CD4-positive, alpha-beta memory T cell (primary cell): ENCODE measurements around the gene PELO. TPM values are rescaled to one million over a fixed set of nuclear protein-coding genes. Genes with fewer than 3 reads are reported as not detected.

Experiments
- CTCF ChIA-PET: fragments of 350-600 bp; sonication (Branson Sonifier 250); formaldehyde crosslinking; loops from one replicate; lab custom pipeline; 2021; ENCODE audit warnings: inconsistent platforms; ENCODE audit not compliant: partially characterized antibody; lab: Charles Lee
- POLR2A ChIA-PET: fragments of 350-600 bp; sonication (Branson Sonifier 250); formaldehyde crosslinking; loops from one replicate; lab custom pipeline; 2021; ENCODE audit not compliant: partially characterized antibody; lab: Charles Lee
- DNase-seq, 5 donors: peaks; one replicate each; pipeline versions ENCODE4 v3.0.0 to v3.0.0-alpha.2; 2020 to 2022; ENCODE audit warnings: mixed read lengths in 1 of 5
- H3K27ac ChIP-seq: one replicate; pipeline ENCODE4 v1.7.0; 2013; ENCODE audit warnings: low read depth, low read length
- H3K27me3 ChIP-seq: 2 replicates; pipeline ENCODE4 v1.7.0; 2013; ENCODE audit warnings: mild to moderate bottlenecking, low read length, moderate library complexity; ENCODE audit not compliant: insufficient read depth
- H3K36me3 ChIP-seq: 2 replicates; pipeline ENCODE4 v1.7.0; 2013; ENCODE audit warnings: mild to moderate bottlenecking, low read length, moderate library complexity; ENCODE audit not compliant: insufficient read depth
- H3K4me1 ChIP-seq: 2 replicates; pipeline ENCODE4 v1.7.0; 2013; ENCODE audit warnings: mild to moderate bottlenecking, low read length, moderate library complexity; ENCODE audit not compliant: insufficient read depth
- H3K4me3 ChIP-seq, 2 donors: one replicate each; pipeline ENCODE4 v1.7.0; 2013; ENCODE audit warnings: low read length in 2 of 2, mild to moderate bottlenecking in 1 of 2
- H3K9me3 ChIP-seq, 2 donors: one replicate each; pipeline ENCODE4 v1.7.0; 2013; ENCODE audit warnings: low read length in 2 of 2, control low read depth in 1 of 2; ENCODE audit not compliant: control insufficient read depth in 1 of 2
- H3K27ac Mint-ChIP-seq, 7 donors: one replicate each; pipeline ENCODE4 v1.8.0; 2020 to 2021; ENCODE audit warnings: mixed read lengths in 7 of 7, mild to moderate bottlenecking in 6 of 7, inconsistent platforms in 3 of 7, moderate library complexity in 3 of 7
- H3K27me3 Mint-ChIP-seq, 2 donors: one replicate each; pipeline ENCODE4 v1.8.0; 2020 to 2021; ENCODE audit warnings: mixed read lengths in 2 of 2
- H3K36me3 Mint-ChIP-seq, 2 donors: one replicate each; pipeline ENCODE4 v1.8.0; 2020 to 2021; ENCODE audit warnings: mixed read lengths in 2 of 2, inconsistent platforms in 1 of 2, mild to moderate bottlenecking in 1 of 2
- H3K4me1 Mint-ChIP-seq, 4 donors: one replicate each; pipeline ENCODE4 v1.8.0; 2020 to 2021; ENCODE audit warnings: mixed read lengths in 4 of 4, mild to moderate bottlenecking in 1 of 4
- H3K4me3 Mint-ChIP-seq, 8 donors: one replicate each; pipeline ENCODE4 v1.8.0; 2020 to 2021; ENCODE audit warnings: mixed read lengths in 8 of 8, mild to moderate bottlenecking in 7 of 8, moderate library complexity in 6 of 8, inconsistent platforms in 3 of 8
- H3K9me3 Mint-ChIP-seq, 8 donors: one replicate each; pipeline ENCODE4 v1.8.0; 2020 to 2021; ENCODE audit warnings: mixed read lengths in 8 of 8, mild to moderate bottlenecking in 5 of 8, inconsistent platforms in 3 of 8, moderate library complexity in 1 of 8
- intact Hi-C: fragments of 100-400 bp; cut with micrococcal nuclease; formaldehyde crosslinking; loops from one replicate; pipeline ENCODE4 v1.15.1; 2023
- polyA plus RNA-seq, 2 donors: library from polyadenylated mRNA; unstranded; fragments of 300-500 nt; fragmentation: Illumina TruSeq; gene quantifications; one replicate each; pipeline ENCODE4 v1.2.3, GENCODE V29; 2021
- total RNA-seq, 2 experiments: library from RNA; stranded (reverse); gene quantifications; one replicate each; pipeline ENCODE4 v1.2.3, GENCODE V29; 2021

PELO gene
- total and polyA plus RNA-seq, 4 experiments from 2014 or later: 5.7 to 12.4 (median 10.1) TPM

GRCh38 chr5:52770287-52770939, 17.3 kb upstream of the PELO start:
- Histone ChIP-seq H3K27me3 (no peaks in the 10 kb centered on the region), H3K4me1 (peaks cover 39% of the 10 kb centered on the region), H3K36me3 (no peaks in the 10 kb centered on the region), H3K27ac (no peak overlapping the region), H3K9me3 (no peaks in the 10 kb centered on the region), H3K4me3 (no peak overlapping the region)
- Mint-ChIP-seq H3K27me3 (peaks cover 0 to 2% of the 10 kb centered on the region in 2 donors), H3K36me3 (no peaks in the 10 kb centered on the region), H3K9me3 (no peaks in the 10 kb centered on the region), H3K4me3 (no peak overlapping the region), H3K4me1 (peaks cover 25 to 35% (median 34%) of the 10 kb centered on the region in 4 donors), H3K27ac (peak overlapping the region in 1 of 7 donors; percentile 39)
- intact Hi-C loops: no loop called here
- ChIA-PET CTCF (interaction anchor here (1.7 kb wide), 1 partner anchor 29 kb away, joined by 6 read pairs; no protein-coding TSS in a partner anchor), POLR2A (no interaction called here)
- DNase-seq: no peak

DNA sequence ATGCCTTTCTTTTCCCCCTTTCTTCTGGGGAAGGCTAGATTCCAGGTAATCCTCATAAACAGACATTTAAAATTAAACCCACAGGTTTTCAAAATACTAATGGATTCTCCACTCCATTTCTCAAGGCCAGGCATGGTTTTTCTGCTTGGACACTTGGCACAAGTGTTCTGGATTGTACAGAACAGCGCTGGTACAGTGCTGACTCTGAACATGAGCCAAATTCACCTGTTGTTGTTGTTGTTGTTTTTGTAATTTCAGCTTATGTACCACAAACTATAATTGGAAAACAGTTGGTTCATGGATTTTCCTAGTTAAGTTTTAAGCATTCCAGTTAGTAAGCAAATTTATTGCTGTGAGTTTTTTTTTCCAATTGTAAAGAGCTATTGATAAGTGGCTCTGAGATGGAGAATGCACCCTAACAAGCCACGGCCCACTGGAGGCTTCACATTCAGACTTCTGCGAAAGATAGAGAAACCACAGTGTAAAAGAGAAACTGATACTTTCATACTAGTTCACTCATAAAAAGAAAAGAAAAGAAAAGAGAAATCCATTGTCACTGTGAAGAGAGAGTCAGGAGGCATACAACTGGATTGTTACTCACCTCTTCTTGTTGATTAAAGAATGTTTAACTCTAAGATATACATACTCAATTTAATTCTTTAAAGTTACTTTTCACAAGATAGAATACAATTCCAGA, 16.2 kb upstream of the PELO start:
- Mint-ChIP-seq H3K27me3 (peaks cover 0 to 2% of the 10 kb centered on the region in 2 donors), H3K4me1 (peaks cover 31 to 45% (median 42%) of the 10 kb centered on the region in 4 donors), H3K9me3 (no peaks in the 10 kb centered on the region), H3K36me3 (no peaks in the 10 kb centered on the region), H3K4me3 (peak overlapping the region in 7 of 8 donors; percentile 29 to 84 (median 63)), H3K27ac (peak overlapping the region; percentile 24 to 87 (median 81))
- CTCF ChIA-PET: interaction anchor here (1.7 kb wide), 1 partner anchor 28 kb away, joined by 6 read pairs; no protein-coding TSS in a partner anchor
- no peaks in the 10 kb centered on the region for H3K36me3 ChIP-seq
- H3K4me1 ChIP-seq: peaks cover 50% of the 10 kb centered on the region
- peak in 4 of 5 donors; percentile 25 to 40 (median 29) for DNase-seq
- POLR2A ChIA-PET: no interaction called here
- H3K9me3 ChIP-seq: no peaks in the 10 kb centered on the region
- no peak overlapping the region for H3K4me3 ChIP-seq
- no peaks in the 10 kb centered on the region for H3K27me3 ChIP-seq
- intact Hi-C loops: loop anchor here (1.0 kb wide), 1 partner anchor 46 kb away; no protein-coding TSS in a partner anchor
- peak overlapping the region; percentile 16 for H3K27ac ChIP-seq

DNA sequence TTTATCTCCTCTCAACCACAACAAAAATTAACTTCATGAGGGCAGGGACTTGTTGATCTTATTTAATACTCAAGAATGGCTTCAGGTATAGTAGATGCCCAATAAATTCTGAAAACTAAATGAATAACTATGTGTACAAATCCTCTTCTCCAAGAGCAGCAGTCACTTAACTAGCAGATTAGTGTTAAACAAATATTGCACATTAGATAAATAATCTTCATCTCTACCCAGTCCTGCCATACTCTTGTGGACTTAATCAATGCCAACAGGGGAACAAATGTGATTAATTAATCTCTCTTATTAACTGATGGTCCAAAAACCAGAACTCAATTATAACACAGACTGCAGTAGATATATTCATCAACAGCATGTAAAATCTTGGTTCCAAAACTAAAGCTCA, 15.0 kb upstream of the PELO start:
- H3K9me3 ChIP-seq: no peaks in the 10 kb centered on the region
- no peak overlapping the region for H3K4me3 ChIP-seq
- H3K27ac ChIP-seq: no peak overlapping the region
- intact Hi-C loops: no loop called here
- ChIA-PET CTCF (interaction anchor here (2.3 kb wide), 1 partner anchor 80 kb away, joined by 6 read pairs; no protein-coding TSS in a partner anchor), POLR2A (interaction anchor here (1.0 to 4.2 kb wide), 2 partner anchors 27 to 29 kb away, joined by 3 to 20 read pairs; no protein-coding TSS in a partner anchor)
- Mint-ChIP-seq H3K4me3 (peak overlapping the region in 3 of 8 donors; percentile 17 to 57 (median 21)), H3K27ac (peak overlapping the region in 3 of 7 donors; percentile 15 to 88 (median 44)), H3K4me1 (peaks cover 31 to 46% (median 41%) of the 10 kb centered on the region in 4 donors), H3K27me3 (peaks cover 0 to 2% of the 10 kb centered on the region in 2 donors), H3K36me3 (no peaks in the 10 kb centered on the region), H3K9me3 (no peaks in the 10 kb centered on the region)
- DNase-seq: no peak
- no peaks in the 10 kb centered on the region for H3K36me3 ChIP-seq
- no peaks in the 10 kb centered on the region for H3K27me3 ChIP-seq
- peaks cover 59% of the 10 kb centered on the region for H3K4me1 ChIP-seq

DNA sequence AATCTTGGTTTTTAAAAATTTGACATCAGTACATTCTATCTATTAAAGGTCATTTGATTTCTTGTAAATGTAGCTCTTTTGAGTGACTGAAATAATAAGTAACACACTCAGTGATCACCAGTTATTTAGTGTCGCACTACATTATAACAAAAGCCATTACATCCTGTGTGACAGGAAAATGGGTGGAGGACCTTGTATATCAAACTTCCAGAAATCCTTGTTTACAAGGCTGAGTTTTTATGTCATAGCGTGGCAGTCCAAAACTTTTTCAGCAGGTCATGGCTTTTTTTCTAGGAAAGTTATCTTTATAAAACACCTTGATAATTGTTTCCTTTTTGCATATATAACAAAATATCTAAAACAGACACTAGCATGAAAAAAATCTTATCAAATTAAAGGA, 14.4 kb upstream of the PELO start:
- peak overlapping the region in 3 of 8 donors; percentile 8 to 31 (median 17) for H3K4me3 Mint-ChIP-seq
- peaks cover 31 to 46% (median 41%) of the 10 kb centered on the region in 4 donors for H3K4me1 Mint-ChIP-seq
- Histone ChIP-seq H3K4me1 (peaks cover 59% of the 10 kb centered on the region), H3K27me3 (no peaks in the 10 kb centered on the region), H3K36me3 (no peaks in the 10 kb centered on the region), H3K4me3 (no peak overlapping the region), H3K27ac (no peak overlapping the region), H3K9me3 (no peaks in the 10 kb centered on the region)
- ChIA-PET CTCF (interaction anchor here (1.4 to 2.3 kb wide), 2 partner anchors 47 to 80 kb away, joined by 3 to 6 read pairs; no protein-coding TSS in a partner anchor), POLR2A (interaction anchor here (1.0 to 4.2 kb wide), 2 partner anchors 26 to 30 kb away, joined by 3 to 20 read pairs; no protein-coding TSS in a partner anchor)
- no peaks in the 10 kb centered on the region for H3K9me3 Mint-ChIP-seq
- H3K27ac Mint-ChIP-seq: peak overlapping the region in 4 of 7 donors; percentile 15 to 31 (median 26)
- no peaks in the 10 kb centered on the region for H3K36me3 Mint-ChIP-seq
- peaks cover 0 to 2% of the 10 kb centered on the region in 2 donors for H3K27me3 Mint-ChIP-seq
- intact Hi-C loops: no loop called here
- no peak for DNase-seq

DNA sequence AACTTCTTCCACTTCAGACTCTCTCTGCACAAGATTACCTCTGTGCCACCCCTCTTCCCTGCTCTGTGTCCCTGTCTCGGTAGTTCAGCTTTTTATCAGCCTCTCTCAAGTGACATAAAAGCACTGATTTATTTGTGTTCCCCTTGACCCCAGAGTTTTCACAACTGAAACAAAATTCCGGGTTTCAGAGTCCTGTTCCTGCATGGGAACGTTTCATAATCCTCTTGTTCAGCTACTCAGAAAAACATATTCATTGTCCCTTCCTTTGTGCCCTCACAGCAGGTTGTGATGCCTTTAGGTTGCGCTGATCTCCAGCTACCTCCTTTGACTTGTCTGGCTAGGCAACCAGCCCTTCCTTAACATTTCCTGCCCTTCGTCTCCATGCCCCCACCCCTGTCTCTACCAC, 13.7 kb upstream of the PELO start:
- Histone ChIP-seq H3K36me3 (no peaks in the 10 kb centered on the region), H3K4me1 (peaks cover 59% of the 10 kb centered on the region), H3K27me3 (no peaks in the 10 kb centered on the region), H3K9me3 (no peaks in the 10 kb centered on the region), H3K27ac (no peak overlapping the region), H3K4me3 (no peak overlapping the region)
- ChIA-PET CTCF (interaction anchor here (1.4 to 2.3 kb wide), 2 partner anchors 48 to 81 kb away, joined by 3 to 6 read pairs; no protein-coding TSS in a partner anchor), POLR2A (interaction anchor here (0.7 to 4.2 kb wide), 3 partner anchors 30 to 48 kb away, joined by 3 to 20 read pairs (median 5); no protein-coding TSS in a partner anchor)
- intact Hi-C loops: no loop called here
- Mint-ChIP-seq H3K9me3 (no peaks in the 10 kb centered on the region), H3K36me3 (no peaks in the 10 kb centered on the region), H3K4me3 (peak overlapping the region; percentile 2 to 79 (median 50)), H3K27me3 (peaks cover 0 to 2% of the 10 kb centered on the region in 2 donors), H3K27ac (peak overlapping the region; percentile 36 to 89 (median 82)), H3K4me1 (peaks cover 31 to 46% (median 41%) of the 10 kb centered on the region in 4 donors)
- DNase-seq: peak in 1 of 5 donors; percentile 18

DNA sequence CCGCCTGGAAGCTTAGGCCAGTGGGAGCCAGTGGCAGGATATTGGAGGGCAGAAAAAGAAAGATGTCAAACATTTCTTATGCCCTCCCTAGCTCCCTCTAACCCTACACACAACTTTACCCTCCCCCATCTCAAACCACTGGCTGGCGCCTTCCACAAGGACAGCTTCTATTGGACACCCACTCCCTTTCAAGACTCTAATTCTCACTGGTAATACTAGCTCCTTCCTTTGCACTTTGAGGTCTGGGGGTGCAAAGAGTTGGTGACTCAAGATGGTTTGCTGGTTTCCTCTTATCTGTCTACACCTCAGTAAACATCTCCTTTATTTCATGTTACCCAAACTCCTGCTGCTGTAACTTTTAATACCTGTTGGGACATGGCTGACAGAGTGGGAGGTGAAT, 11.6 kb upstream of the PELO start:
- Histone ChIP-seq H3K4me1 (peaks cover 56% of the 10 kb centered on the region), H3K4me3 (no peak overlapping the region), H3K36me3 (no peaks in the 10 kb centered on the region), H3K27ac (no peak overlapping the region), H3K27me3 (no peaks in the 10 kb centered on the region), H3K9me3 (no peaks in the 10 kb centered on the region)
- no peaks in the 10 kb centered on the region for H3K36me3 Mint-ChIP-seq
- peak; percentile 14 to 56 (median 39) for DNase-seq
- peaks cover 0 to 2% of the 10 kb centered on the region in 2 donors for H3K27me3 Mint-ChIP-seq
- intact Hi-C loops: loop anchor here (2.0 kb wide), 1 partner anchor 51 kb away; no protein-coding TSS in a partner anchor
- ChIA-PET CTCF (interaction anchor here (0.6 to 2.8 kb wide), 9 partner anchors 10 to 122 kb away, joined by 3 to 14 read pairs (median 5); partner anchors contain the start of genes ITGA1 and PELO), POLR2A (interaction anchor here (0.6 to 4.2 kb wide), 10 partner anchors 10 to 72 kb away, joined by 3 to 20 read pairs (median 5); partner anchors contain the start of genes ITGA1 and PELO)
- peaks cover 28 to 46% (median 40%) of the 10 kb centered on the region in 4 donors for H3K4me1 Mint-ChIP-seq
- peak overlapping the region; percentile 60 to 90 (median 82) for H3K27ac Mint-ChIP-seq
- H3K4me3 Mint-ChIP-seq: peak overlapping the region in 7 of 8 donors; percentile 36 to 80 (median 67)
- no peaks in the 10 kb centered on the region for H3K9me3 Mint-ChIP-seq
